ENCODE measurements around the gene C2orf42. TPM values are rescaled to one million over a fixed set of nuclear protein-coding genes. Genes with fewer than 3 reads are reported as not detected.
A peak's percentile ranks its signal among the peaks of the same experiment; 100 is the strongest.

C2orf42 gene
- total and polyA plus RNA-seq, 10 of the 15 experiments (the other 5 are each of a cell fraction or from before 2014, with no cell fraction given): 5.5 to 19.8 (median 11.5) TPM

- TF ChIP-seq BMI1 (IDR thresholded peaks at IDR 0.05; ENCODE audit: borderline replicate concordance) (no peak), SREBF2 (IDR thresholded peaks at IDR 0.05; ENCODE audit: low read length) (no peak), CBFB (IDR thresholded peaks at IDR 0.05; ENCODE audit: low read depth) (0 out of 2 replicates have a peak, but pooled peaks have one; percentile 1), CBX3 (IDR thresholded peaks at IDR 0.05; ENCODE audit: borderline replicate concordance, low read depth) (no peak)
Measured at GRCh38 chr2:70141902-70142589, 48.8 kb downstream of the C2orf42 start (continued).

DNA sequence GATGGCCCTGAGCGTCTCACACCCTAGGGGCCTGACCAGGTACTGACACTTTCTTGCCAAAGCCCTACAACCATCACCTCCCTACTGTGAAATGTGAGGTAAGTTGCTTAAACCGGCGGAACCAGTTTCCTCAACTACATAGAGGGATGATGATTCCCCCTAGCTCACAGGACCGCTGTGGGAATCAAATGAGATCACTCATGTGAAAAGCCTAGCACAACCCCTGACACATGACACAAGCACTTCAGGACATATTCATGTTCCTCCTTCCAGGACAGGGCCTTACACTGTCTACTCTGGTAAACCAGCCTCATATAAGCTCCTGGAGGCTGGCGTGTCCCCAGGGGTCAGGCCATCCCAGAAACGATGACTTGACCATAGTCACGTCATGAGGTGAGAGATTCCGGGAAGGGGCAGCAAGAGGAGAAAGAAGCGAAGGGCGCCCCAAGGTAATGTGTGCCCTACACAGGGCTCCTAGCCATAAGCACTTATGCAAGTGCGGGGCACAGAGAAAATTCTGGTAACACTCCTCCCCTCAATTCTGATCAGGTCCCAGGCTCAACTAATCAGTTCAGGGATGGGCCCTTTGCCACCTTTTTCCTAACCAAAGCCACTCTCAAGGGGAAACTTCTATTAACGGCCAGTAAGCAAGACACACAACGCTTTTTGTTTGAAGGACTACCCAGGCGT lies 49.5 kb downstream of the C2orf42 start:
- peaks cover 18% of the 10 kb centered on the region for H3K79me2 ChIP-seq (ENCODE audit: control insufficient read depth, insufficient read depth, low read length)
- peak overlapping the region; percentile 97 for H3K27ac ChIP-seq (ENCODE audit: control insufficient read depth, insufficient read depth)
- no peaks in the 10 kb centered on the region for H3K27me3 ChIP-seq (replicated peaks in 1 of 2; ENCODE audit: control insufficient read depth in 2 of 2, insufficient read depth in 2 of 2, low read length in 1 of 2)
- CTCF ChIA-PET: interaction anchor here (0.7 to 7.3 kb wide), 11 partner anchors 16 to 228 kb away, joined by 3 to 111 read pairs (median 7); partner anchors contain the start of genes MXD1 and PCBP1
- H3K9me3 ChIP-seq (replicated peaks; ENCODE audit: control insufficient read depth, insufficient read depth, low read length): no peaks in the 10 kb centered on the region
- RAD21 ChIA-PET (ENCODE audit: unreplicated experiment): interaction anchor here (1.0 to 9.2 kb wide), 14 partner anchors 8 to 228 kb away, joined by 3 to 132 read pairs (median 16); partner anchors contain the start of genes C2orf42, MXD1 and PCBP1
- intact Hi-C loops (cut with micrococcal nuclease; ENCODE audit: unreplicated experiment) (loop anchor here (1.0 to 5.0 kb wide), 3 partner anchors 17 to 161 kb away; partner anchors contain the start of gene FAM136A), in situ Hi-C loops (cut with MboI) (no loop called here)
- TSS peak; percentile 95 for BruUV-seq (replicated peaks)
- POLR2A ChIA-PET: interaction anchor here (0.6 to 13.8 kb wide), 11 partner anchors 8 to 228 kb away, joined by 3 to 263 read pairs (median 19); partner anchors contain the start of gene MXD1
- 4% methylated on average over 14 of the region's 14 CpGs for WGBS (ENCODE audit: insufficient coverage, insufficient replicate concordance, low lambda C conversion rate, missing lambda C conversion rate)
- SMC1A ChIA-PET (ENCODE audit: uncharacterized antibody, unreplicated experiment): interaction anchor here (1.0 to 13.4 kb wide), 12 partner anchors 9 to 227 kb away, joined by 3 to 311 read pairs (median 6); partner anchors contain the start of gene MXD1
- peak overlapping the region; percentile 76 for H3K9ac ChIP-seq (ENCODE audit: control insufficient read depth, insufficient read depth, low read length)
- ATAC-seq (peak; percentile 77), FAIRE-seq (peak; percentile 70), DNase-seq (ENCODE audit: low read depth, low spot score) (peak; percentile 88)
- H3K4me1 ChIP-seq (ENCODE audit: control insufficient read depth, insufficient read depth, low read length): peaks cover 33% of the 10 kb centered on the region
- H3K4me3 ChIP-seq: peak overlapping the region; percentile 70; the same call in 1 of the 2 replicates
- peak overlapping the region; percentile 25; the same call in 1 of the 2 replicates for H2AFZ ChIP-seq (ENCODE audit: control insufficient read depth, low read depth, low read length)
- no peaks in the 10 kb centered on the region for H4K20me1 ChIP-seq (ENCODE audit: control insufficient read depth, insufficient read depth)
- peak overlapping the region; percentile 82 for H3K4me2 ChIP-seq (ENCODE audit: control insufficient read depth, insufficient read depth)
- H3K36me3 ChIP-seq (ENCODE audit: control insufficient read depth in 2 of 2, insufficient read depth in 2 of 2, low read length in 1 of 2): no peaks in the 10 kb centered on the region
- TF ChIP-seq, protein P1, sequence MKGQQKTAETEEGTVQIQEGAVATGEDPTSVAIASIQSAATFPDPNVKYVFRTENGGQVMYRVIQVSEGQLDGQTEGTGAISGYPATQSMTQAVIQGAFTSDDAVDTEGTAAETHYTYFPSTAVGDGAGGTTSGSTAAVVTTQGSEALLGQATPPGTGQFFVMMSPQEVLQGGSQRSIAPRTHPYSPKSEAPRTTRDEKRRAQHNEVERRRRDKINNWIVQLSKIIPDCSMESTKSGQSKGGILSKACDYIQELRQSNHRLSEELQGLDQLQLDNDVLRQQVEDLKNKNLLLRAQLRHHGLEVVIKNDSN (IDR thresholded peaks at IDR 0.05; ENCODE audit: borderline replicate concordance, extremely low read length, insufficient read depth, low read depth, low read length): no peak
- TF ChIP-seq, protein P2, sequence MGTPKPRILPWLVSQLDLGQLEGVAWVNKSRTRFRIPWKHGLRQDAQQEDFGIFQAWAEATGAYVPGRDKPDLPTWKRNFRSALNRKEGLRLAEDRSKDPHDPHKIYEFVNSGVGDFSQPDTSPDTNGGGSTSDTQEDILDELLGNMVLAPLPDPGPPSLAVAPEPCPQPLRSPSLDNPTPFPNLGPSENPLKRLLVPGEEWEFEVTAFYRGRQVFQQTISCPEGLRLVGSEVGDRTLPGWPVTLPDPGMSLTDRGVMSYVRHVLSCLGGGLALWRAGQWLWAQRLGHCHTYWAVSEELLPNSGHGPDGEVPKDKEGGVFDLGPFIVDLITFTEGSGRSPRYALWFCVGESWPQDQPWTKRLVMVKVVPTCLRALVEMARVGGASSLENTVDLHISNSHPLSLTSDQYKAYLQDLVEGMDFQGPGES (IDR thresholded peaks at IDR 0.05): no peak
- TF ChIP-seq, protein P3, sequence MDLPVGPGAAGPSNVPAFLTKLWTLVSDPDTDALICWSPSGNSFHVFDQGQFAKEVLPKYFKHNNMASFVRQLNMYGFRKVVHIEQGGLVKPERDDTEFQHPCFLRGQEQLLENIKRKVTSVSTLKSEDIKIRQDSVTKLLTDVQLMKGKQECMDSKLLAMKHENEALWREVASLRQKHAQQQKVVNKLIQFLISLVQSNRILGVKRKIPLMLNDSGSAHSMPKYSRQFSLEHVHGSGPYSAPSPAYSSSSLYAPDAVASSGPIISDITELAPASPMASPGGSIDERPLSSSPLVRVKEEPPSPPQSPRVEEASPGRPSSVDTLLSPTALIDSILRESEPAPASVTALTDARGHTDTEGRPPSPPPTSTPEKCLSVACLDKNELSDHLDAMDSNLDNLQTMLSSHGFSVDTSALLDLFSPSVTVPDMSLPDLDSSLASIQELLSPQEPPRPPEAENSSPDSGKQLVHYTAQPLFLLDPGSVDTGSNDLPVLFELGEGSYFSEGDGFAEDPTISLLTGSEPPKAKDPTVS (IDR thresholded peaks at IDR 0.05; ENCODE audit: low read depth, low read length): no peak
- TF ChIP-seq E4F1 (IDR thresholded peaks at IDR 0.05; ENCODE audit: borderline replicate concordance, partially characterized antibody) (no peak), MAX (IDR thresholded peaks at IDR 0.05; ENCODE audit: low read depth, low read length) (no peak; the same call in none of the 2 replicates), JUND (IDR thresholded peaks at IDR 0.05; ENCODE audit: low read depth, low read length) (no peak), DPF2 (IDR thresholded peaks at IDR 0.05) (peak; percentile 43), NFXL1 (IDR thresholded peaks at IDR 0.05; ENCODE audit: borderline replicate concordance) (no peak), SMAD5 (IDR thresholded peaks at IDR 0.05; ENCODE audit: low read depth) (0 out of 2 replicates have a peak, but pooled peaks have one; percentile 44)
